Measurements from ENCODE around the gene ADGRD1.
"Not testable (repeated sequence)": the region's sequence is repeated elsewhere in the genome, so short reads cannot be mapped to it uniquely, and the experiment has no call there.

The ADGRD1 gene

GRCh38 chr12:131066886-131067490, 113.3 kb downstream of the ADGRD1 start:
- intact Hi-C loops (cut with DNase I; ENCODE audit: low total_unique reads) = no loop called here
- peak; percentile 18 to 54 for DNase-seq
- Histone ChIP-seq H3K36me3 (no peaks in the 10 kb centered on the region), H3K9me3 (no peaks in the 10 kb centered on the region), H3K4me1 (no peaks in the 10 kb centered on the region), H3K4me3 (no peak overlapping the region), H3K27me3 (no peaks in the 10 kb centered on the region), H3K27ac (no peak overlapping the region)
- TF ChIP-seq CTCF (IDR thresholded peaks at IDR 0.05) = no peak

GRCh38 chr12:131067981-131068851, 114.5 kb downstream of the ADGRD1 start:
- no peaks in the 10 kb centered on the region for H3K4me1 ChIP-seq
- no peaks in the 10 kb centered on the region for H3K36me3 ChIP-seq
- DNase-seq = peak; percentile 15 to 48
- H3K4me3 ChIP-seq = no peak overlapping the region
- no peaks in the 10 kb centered on the region for H3K9me3 ChIP-seq
- no peak overlapping the region for H3K27ac ChIP-seq
- TF ChIP-seq CTCF (IDR thresholded peaks at IDR 0.05) = no peak
- intact Hi-C loops (cut with DNase I; ENCODE audit: low total_unique reads) = no loop called here
- H3K27me3 ChIP-seq = no peaks in the 10 kb centered on the region

DNA sequence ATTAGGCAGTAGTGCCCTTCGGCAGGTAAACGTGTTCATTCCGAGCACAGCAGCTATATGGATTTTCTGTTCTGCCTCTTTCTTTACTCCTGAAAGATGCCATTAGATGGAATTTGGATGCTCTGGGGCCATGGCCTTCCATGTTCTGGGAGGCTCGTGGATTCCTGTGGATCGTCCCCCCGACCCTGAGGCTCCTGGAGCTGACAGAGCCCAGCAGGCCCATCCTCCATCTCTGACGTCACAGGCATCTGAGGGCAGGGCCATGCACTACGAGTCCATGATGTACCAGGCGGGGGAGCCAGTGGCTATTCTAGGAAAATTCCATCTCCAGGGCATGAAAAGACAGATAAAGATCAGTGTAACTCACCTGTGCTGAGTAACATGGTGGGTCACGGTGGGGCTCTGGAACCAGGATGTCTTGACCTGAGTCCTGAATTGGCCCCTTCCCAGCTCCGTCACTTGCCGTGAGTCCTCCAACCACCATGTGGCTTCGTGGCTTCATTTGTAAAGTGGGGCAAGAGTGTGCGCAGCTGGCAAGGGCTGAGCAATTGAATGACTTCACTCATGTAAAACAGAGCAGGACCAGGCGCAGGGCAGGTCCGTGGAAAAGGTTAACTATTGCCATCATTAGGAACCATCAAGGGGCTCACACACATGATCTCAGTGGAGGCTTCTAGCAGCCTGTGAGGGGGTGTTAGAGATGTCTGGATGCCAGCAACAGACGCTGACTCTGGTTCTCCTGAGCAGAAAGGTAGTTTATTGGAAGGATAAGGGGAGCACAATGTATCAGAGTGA, 115.4 kb downstream of the ADGRD1 start:
- H3K36me3 ChIP-seq; H3K9me3 ChIP-seq; H3K27me3 ChIP-seq; intact Hi-C loops (cut with DNase I; ENCODE audit: low total_unique reads); H3K4me3 ChIP-seq; H3K4me1 ChIP-seq; H3K27ac ChIP-seq: not testable (repeated sequence)
- DNase-seq = peak in 1 of 2 donors; percentile 50

- intact Hi-C loops (cut with DNase I; ENCODE audit: low total_unique reads); H3K4me1 ChIP-seq; H3K4me3 ChIP-seq; H3K36me3 ChIP-seq; H3K27ac ChIP-seq; H3K9me3 ChIP-seq; H3K27me3 ChIP-seq: not testable (repeated sequence)
- peak; percentile 11 to 61 for DNase-seq
Measured at GRCh38 chr12:131070136-131070535, 116.4 kb downstream of the ADGRD1 start.

DNA sequence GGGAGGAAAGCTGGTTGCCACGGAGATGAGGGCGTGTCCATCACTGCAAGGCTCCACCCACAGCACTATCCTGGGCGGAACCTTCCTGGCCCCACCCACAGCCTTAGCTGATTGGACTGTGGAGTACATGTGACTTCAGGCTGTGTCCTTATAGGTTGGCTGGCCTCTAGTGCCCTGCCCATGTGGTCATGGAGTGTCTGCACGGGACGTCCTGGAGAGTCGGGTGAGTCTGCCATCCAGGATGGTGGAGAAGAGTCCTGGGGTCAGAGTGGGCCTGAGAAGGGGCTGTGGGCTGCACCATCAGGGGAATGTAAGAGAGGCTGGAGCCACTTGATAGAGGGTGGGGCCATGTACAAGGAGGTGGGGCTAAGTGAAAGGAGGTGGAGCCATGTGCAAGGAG, 117.0 kb downstream of the ADGRD1 start:
- H3K4me3 ChIP-seq; H3K27ac ChIP-seq; H3K36me3 ChIP-seq; H3K27me3 ChIP-seq; intact Hi-C loops (cut with DNase I; ENCODE audit: low total_unique reads); H3K4me1 ChIP-seq; H3K9me3 ChIP-seq: not testable (repeated sequence)
- peak in 1 of 2 donors; percentile 41 for DNase-seq

DNA sequence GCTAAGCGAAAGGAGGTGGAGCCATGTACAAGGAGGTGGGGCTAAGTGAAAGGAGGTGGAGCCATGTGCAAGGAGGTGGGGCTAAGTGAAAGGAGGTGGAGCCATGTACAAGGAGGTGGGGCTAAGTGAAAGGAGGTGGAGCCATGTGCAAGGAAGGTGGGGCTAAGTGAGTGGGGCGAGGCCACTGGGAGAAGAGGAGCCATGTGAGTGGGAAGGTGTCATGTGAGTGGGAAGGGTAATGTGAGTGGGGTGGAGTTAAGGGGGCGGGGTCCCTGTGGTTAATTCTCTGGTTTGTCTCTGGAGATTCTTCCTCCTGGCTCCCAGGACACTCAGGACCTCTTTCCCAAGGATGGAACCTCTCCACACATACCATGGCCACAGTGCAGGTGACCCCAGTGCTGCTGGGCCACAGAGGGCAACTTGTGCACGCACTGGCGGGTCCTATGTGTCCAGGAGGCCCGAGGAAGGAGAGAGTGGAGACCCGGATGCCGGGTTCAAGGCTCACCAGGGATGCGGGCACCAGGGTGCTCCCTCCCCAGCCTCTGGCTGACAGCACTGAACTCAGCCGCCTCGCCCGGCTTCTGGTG, 117.6 kb downstream of the ADGRD1 start:
- H3K27ac ChIP-seq; H3K9me3 ChIP-seq; H3K36me3 ChIP-seq; H3K27me3 ChIP-seq; H3K4me3 ChIP-seq; H3K4me1 ChIP-seq; intact Hi-C loops (cut with DNase I; ENCODE audit: low total_unique reads): not testable (repeated sequence)
- peak in 1 of 2 donors; percentile 57 for DNase-seq

DNA sequence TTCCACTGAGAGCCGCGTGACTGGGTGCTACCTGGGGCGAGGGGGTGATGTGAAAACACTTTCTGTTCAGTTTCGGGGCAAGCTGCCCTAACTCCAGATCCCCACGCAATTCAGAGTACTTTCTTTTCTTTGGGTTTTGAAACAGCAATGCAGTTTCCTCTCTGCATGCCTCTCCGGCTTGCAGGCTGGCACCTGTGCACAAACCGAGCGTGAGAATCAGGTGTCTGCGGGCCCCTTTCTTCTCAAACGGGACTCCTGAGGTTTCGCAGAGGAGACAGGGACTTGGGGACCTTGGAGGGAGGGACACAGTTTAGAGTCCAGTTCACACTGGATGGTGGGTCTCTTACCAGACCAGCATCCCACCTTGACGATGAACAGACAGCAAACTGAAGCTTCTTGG, 118.2 kb downstream of the ADGRD1 start:
- H3K4me1 ChIP-seq; intact Hi-C loops (cut with DNase I; ENCODE audit: low total_unique reads); H3K27ac ChIP-seq; H3K36me3 ChIP-seq; H3K27me3 ChIP-seq; H3K9me3 ChIP-seq; H3K4me3 ChIP-seq: not testable (repeated sequence)
- DNase-seq = peak in 1 of 2 donors; percentile 20

Measured in tibial artery (tissue), 4 donors.